Activated CD4-positive, CD25-positive, alpha-beta regulatory T cell (primary cell): ENCODE results near the gene CAND2.
"Not testable (repeated sequence)": the region's sequence is repeated elsewhere in the genome, so short reads cannot be mapped to it uniquely, and the experiment has no call there.

Experiments used
- DNase-seq, 4 experiments: peaks; one replicate each; lab custom pipeline; 2025; lab: John Stamatoyannopoulos, UW

The CAND2 gene

GRCh38 chr3:12862387-12862786, 65.9 kb downstream of the CAND2 start:
- DNase-seq = no peak

DNA sequence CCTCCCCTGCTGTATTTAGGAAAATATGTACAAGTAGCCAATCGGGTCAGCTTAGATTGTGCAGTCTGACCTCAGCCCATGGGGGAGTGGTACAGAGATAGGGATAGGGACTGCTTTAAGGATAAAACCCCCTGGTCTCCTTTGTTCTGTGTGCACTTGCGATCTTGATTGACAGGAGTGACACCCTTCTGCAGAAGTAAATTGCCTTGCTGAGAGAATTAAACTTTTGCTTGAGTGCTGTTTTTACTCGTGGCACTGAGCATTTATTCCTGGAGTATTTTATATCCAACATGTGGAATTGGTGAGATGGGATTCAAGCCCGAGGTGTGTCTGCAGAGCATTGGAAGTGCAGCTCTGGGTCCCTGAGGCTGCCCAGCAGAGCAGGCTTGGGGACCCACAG, 68.8 kb downstream of the CAND2 start:
- DNase-seq = no peak

DNA sequence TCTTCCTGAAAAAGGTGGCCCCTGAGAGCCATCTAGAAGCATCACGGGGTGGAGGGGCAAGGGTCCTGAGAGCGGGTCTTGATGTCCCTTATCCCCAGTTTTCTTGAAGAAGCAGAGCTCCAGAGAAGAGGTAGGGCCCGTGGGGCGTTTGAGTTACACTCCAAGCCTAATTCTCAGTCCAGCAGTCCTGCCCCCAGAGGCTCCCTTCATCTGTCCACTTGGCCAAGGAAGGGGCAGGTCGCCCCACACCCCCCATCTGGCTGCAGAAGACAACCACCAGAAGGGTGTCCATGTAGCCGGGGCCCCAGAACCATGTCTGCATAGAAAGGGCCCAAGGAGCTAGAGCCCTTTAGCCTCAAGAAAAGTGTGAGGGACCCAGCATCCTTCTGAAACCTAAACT, 70.4 kb downstream of the CAND2 start:
- no peak for DNase-seq

DNA sequence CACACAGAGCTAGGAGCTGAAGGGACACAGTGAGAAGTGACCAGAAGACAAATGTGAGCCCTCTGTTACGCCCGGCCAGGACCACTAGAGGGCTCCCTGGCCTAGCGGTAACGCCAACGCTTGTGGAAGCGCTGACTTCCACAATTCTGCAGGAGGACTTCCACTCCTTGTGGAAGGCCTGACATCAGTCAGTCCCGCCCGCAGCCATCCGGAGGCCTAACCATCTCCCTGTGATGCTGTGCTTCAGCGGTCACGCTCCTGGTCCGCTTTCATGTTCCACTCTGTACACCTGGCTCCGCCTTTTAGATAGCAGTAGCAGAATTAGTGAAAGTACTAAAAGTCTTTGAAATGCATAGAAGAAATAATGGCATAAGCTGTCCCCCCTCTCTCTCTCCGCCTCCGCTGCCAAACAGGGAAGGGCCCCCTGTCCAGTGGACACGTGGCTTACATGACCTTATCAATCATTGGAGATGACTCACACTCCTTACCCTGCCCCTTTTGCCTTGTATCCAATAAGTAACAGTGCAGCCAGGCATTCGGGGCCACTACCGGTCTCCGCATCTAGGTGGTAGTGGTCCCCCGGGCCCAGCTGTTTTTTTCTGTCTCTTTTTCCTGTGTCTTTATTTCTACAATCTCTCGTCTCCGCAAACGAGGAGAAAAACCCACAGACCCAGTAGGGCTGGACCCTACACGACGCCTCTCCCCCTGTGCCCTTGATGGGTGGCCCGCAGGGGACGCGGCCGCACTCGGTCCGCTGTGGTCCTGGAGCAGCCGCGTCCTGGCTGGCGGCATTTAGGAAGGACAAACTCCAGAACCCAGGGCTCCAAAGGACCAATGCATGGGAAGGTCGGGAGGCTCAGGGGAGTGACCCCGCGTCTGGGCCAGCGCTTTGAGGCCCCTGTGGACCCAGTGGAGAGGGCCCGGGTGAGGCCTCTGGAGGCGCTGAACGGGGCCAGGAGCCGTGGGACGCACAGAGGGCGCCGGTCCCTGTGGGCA, 71.9 kb downstream of the CAND2 start:
- peak in 3 of 4 experiments; percentile 15 to 19 (median 17) for DNase-seq

GRCh38 chr3:12869035-12869621, 72.6 kb downstream of the CAND2 start:
- no peak for DNase-seq

DNA sequence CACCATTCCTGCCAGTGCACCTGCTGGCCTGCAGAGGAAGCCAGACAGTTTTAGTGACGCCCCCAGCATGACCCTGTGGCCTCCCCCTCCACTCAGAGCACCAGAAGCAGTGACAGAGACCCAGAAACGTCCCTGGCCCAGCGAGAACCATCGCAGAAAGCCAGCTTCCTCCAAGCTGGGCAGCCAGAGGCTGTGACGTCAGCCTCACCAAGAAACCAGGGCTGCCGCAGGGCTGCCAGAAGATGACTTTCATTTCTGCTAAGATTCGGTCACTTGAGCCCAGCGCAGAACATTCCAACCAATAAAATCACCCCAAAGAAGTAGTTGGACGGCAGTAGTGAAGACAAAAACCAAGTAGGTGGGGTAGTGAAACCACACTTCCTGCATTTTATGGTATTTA, 74.5 kb downstream of the CAND2 start:
- no peak for DNase-seq

GRCh38 chr3:12871404-12871983, 75.0 kb downstream of the CAND2 start:
- no peak for DNase-seq

DNA sequence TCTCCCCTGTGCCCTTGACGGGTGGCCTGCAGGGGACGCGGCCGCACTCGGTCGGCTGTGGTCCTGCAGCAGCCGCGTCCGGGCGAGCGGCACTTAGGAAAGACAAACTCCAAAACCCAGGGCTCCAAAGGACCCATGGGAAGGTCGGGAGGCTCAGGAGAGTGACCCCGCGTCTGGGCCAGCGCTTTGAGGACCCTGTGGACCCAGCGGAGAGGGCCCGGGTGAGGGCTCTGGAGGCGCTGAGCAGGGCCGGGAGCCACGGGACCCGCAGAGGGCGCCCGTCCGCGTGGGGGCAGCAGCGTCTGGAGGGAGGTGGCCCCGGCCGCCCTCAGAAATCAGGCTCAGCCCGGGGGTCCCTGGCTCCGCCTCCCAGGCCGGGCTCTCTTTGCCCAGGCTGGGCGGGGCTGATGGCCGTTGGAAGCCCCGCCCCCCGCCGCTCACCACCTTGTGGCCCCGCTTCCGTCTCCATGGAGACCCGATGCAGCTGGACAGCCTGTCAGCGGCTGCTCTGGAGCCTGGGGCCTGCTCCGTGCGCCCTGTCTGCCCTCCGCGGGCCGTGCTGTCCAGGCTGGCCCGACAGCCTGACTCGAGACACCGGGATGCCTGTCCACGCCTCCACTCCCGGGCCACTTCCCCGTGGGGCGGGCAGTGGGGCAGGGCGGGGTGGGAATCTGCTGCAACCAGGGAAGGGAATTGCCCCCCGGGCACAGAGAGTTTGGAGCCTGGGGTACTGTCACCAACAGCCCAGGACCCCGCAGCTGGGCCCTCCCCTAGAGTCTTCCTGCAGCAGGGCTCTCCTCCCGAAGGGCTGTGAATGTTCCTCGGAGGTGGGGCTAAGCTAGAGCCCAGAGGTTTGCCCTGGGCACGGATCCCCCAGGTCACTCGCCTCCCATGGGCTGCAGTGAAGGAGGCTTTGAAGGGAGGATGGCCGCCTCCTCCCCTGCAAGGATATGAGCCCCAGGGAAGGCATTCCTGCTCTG, 79.7 kb downstream of the CAND2 start:
- DNase-seq = no peak

- DNase-seq = no peak
These were observed 80.6 kb downstream of the CAND2 start for GRCh38 chr3:12877040-12877439.

GRCh38 chr3:12878141-12878574, 81.7 kb downstream of the CAND2 start:
- DNase-seq = no peak

DNA sequence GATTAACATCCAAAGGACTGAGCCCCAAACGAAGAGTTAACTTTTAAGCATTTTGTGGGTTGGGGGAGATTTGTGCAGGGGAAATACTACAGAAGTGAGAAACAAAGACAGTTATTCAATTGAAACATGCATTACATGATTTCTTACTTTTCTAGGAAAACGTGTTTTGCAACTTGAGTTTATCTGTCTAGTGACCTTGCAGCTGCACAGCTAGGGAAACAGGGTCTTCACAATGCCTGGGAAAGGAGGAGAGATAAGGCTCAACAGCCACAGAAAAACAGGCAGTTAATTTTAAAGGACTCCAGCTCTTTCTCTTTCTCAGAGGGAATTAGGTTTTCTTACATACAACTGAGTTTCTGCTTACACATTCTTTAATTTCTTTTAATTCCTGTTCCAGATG, 82.3 kb downstream of the CAND2 start:
- DNase-seq = not testable (repeated sequence)

- DNase-seq = no peak
These were observed 82.8 kb downstream of the CAND2 start for GRCh38 chr3:12879191-12879815.

DNA sequence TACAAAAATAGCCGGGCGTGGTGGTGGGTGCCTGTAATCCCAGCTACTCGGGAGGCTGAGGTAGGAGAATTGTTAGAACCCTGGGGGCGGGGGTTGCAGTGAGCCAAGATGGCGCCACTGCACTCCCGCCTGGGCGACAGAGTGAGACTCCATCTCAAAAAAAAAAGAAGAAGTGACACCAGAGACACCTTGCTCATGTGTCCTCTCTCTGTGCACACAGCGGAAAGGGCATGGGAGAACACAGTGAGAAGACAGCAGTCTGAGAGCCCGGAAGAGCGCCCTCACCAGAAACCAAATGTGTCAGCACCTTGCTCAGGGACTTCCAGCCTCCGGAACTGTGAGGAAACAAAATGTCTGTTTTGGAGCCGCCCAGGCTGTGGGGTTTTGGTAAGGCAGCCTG, 85.4 kb downstream of the CAND2 start:
- not testable (repeated sequence) for DNase-seq

DNA sequence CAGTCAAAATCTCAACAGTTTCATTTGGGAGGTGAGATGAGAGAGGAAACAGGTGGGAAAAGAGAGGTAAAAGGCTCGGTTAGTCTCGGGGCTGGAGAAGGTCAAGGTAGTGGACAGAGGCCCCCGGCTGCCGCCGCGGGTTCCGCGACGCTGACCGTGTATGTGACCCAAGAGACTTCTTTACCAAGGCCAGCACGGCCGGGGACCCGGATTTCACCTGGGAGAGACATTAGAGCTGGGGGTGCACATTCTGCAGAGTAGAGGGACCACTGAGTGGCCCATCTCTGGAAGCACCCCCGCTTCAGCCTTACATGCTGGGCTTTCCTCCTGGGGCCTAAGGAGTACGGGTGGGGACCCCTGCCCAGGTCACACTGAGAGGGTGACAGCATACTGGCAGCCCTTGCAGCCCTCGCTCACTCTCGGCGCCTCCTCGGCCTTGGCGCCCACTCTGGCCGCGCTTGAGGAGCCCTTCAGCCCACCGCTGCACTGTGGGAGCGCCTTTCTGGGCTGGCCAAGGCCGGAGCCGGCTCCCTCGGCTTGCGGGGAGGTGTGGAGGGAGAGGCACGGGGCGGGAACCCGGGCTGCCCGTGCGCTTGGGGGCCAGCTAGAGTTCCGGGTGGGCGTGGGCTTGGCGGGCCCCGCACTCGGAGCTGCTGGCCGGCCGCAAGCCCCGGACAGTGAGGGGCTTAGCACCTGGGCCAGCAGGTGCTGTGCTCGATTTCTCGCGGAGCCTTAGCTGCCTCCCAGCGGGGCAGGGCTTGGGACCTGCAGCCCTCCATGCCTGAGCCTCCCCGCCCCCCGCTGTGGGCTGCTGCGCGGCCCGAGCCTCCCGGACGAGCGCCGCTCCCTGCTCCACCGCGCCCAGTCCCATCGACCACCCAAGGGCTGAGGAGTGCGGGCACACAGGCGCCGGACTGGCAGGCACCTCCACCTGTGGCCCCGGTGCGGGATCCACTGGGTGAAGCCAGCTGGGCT, 86.1 kb downstream of the CAND2 start:
- no peak for DNase-seq

- DNase-seq = no peak
These were observed 87.8 kb downstream of the CAND2 start for GRCh38 chr3:12884186-12884680.
